ENCODE data around the gene HOXA4.

Gene HOXA4

GRCh38 chr7:27155816-27156507, 25.4 kb upstream of the HOXA4 start:
- Mint-ChIP-seq H3K36me3 (peaks cover 25% of the 10 kb centered on the region), H3K9me3 (no peaks in the 10 kb centered on the region), H3K4me3 (peak overlapping the region; percentile 73), H3K27ac (no peak overlapping the region), H3K4me1 (peaks cover 53% of the 10 kb centered on the region)
- ATAC-seq, result no peak
- DNase-seq (ENCODE audit: low spot score in 2 of 2), result peak in 1 of 2 donors; percentile 66

GRCh38 chr7:27154901-27155815, 24.6 kb upstream of the HOXA4 start:
- Mint-ChIP-seq H3K4me1 (peaks cover 61% of the 10 kb centered on the region), H3K36me3 (peaks cover 25% of the 10 kb centered on the region), H3K9me3 (no peaks in the 10 kb centered on the region), H3K27ac (peak overlapping the region; percentile 45), H3K4me3 (peak overlapping the region; percentile 73)
- DNase-seq (ENCODE audit: low spot score in 2 of 2) (peak in 1 of 2 donors; percentile 52), ATAC-seq (no peak)

GRCh38 chr7:27154369-27154768, 23.8 kb upstream of the HOXA4 start:
- Mint-ChIP-seq H3K9me3 (no peaks in the 10 kb centered on the region), H3K4me1 (peaks cover 56% of the 10 kb centered on the region), H3K36me3 (peaks cover 25% of the 10 kb centered on the region), H3K4me3 (peak overlapping the region; percentile 73), H3K27ac (peak overlapping the region; percentile 45)
- ATAC-seq, result no peak
- no peak for DNase-seq (ENCODE audit: low spot score in 2 of 2)

- H3K27ac Mint-ChIP-seq, result no peak overlapping the region
- no peak for DNase-seq (ENCODE audit: low spot score in 2 of 2)
- peaks cover 25% of the 10 kb centered on the region for H3K36me3 Mint-ChIP-seq
- no peak for ATAC-seq
- peaks cover 56% of the 10 kb centered on the region for H3K4me1 Mint-ChIP-seq
- no peak overlapping the region for H3K4me3 Mint-ChIP-seq
- no peaks in the 10 kb centered on the region for H3K9me3 Mint-ChIP-seq
These were observed 23.0 kb upstream of the HOXA4 start for GRCh38 chr7:27153526-27153925.

- no peak for DNase-seq (ENCODE audit: low spot score in 2 of 2)
- Mint-ChIP-seq H3K9me3 (no peaks in the 10 kb centered on the region), H3K4me3 (no peak overlapping the region), H3K4me1 (peaks cover 54% of the 10 kb centered on the region), H3K36me3 (peaks cover 23% of the 10 kb centered on the region), H3K27ac (no peak overlapping the region)
- no peak for ATAC-seq
These were observed 22.4 kb upstream of the HOXA4 start for GRCh38 chr7:27152816-27153442.

GRCh38 chr7:27151931-27152815, 21.6 kb upstream of the HOXA4 start, which contains the start of gene HOXA3:
Gene HOXA3, minus strand, starts transcription at chr7:27152583. Its CDS starts 41,943 bp downstream, at chr7:27110640.
- no peak for ATAC-seq
- Mint-ChIP-seq H3K36me3 (peaks cover 15% of the 10 kb centered on the region), H3K9me3 (no peaks in the 10 kb centered on the region), H3K4me1 (peaks cover 51% of the 10 kb centered on the region), H3K4me3 (peak within 1 kb of the TSS; percentile 77), H3K27ac (no peak within 1 kb of the TSS)
- peak in 1 of 2 donors; percentile 54 for DNase-seq (ENCODE audit: low spot score in 2 of 2)

GRCh38 chr7:27151341-27151930, 20.9 kb upstream of the HOXA4 start:
- ATAC-seq (no peak), DNase-seq (ENCODE audit: low spot score in 2 of 2) (no peak)
- Mint-ChIP-seq H3K4me3 (peak overlapping the region; percentile 77), H3K27ac (no peak overlapping the region), H3K36me3 (peaks cover 12% of the 10 kb centered on the region), H3K4me1 (peaks cover 51% of the 10 kb centered on the region), H3K9me3 (no peaks in the 10 kb centered on the region)

- Mint-ChIP-seq H3K27ac (no peak overlapping the region), H3K9me3 (no peaks in the 10 kb centered on the region), H3K4me1 (peaks cover 44% of the 10 kb centered on the region), H3K4me3 (peak overlapping the region; percentile 77), H3K36me3 (peaks cover 6% of the 10 kb centered on the region)
- ATAC-seq, result peak; percentile 88
- DNase-seq (ENCODE audit: low spot score in 2 of 2), result peak; percentile 57 to 79
These were observed 20.2 kb upstream of the HOXA4 start for GRCh38 chr7:27150568-27151340.

- peaks cover 5% of the 10 kb centered on the region for H3K36me3 Mint-ChIP-seq
- no peak for DNase-seq (ENCODE audit: low spot score in 2 of 2)
- H3K27ac Mint-ChIP-seq, result no peak overlapping the region
- ATAC-seq, result no peak
- peak overlapping the region; percentile 77 for H3K4me3 Mint-ChIP-seq
- H3K4me1 Mint-ChIP-seq, result peaks cover 37% of the 10 kb centered on the region
- H3K9me3 Mint-ChIP-seq, result no peaks in the 10 kb centered on the region
These were observed 19.4 kb upstream of the HOXA4 start for GRCh38 chr7:27149842-27150567.

- no peak for DNase-seq (ENCODE audit: low spot score in 2 of 2)
These were observed 18.4 kb upstream of the HOXA4 start for GRCh38 chr7:27148756-27149641.

GRCh38 chr7:27148031-27148755, 17.6 kb upstream of the HOXA4 start:
- Mint-ChIP-seq H3K4me3 (peak overlapping the region; percentile 46), H3K9me3 (no peaks in the 10 kb centered on the region), H3K4me1 (peaks cover 27% of the 10 kb centered on the region), H3K36me3 (no peaks in the 10 kb centered on the region), H3K27ac (no peak overlapping the region)
- ATAC-seq (no peak), DNase-seq (ENCODE audit: low spot score in 2 of 2) (no peak)

More at GRCh38 chr7:27148756-27149641, 18.4 kb upstream of the HOXA4 start:
- Mint-ChIP-seq H3K4me1 (peaks cover 27% of the 10 kb centered on the region), H3K4me3 (no peak overlapping the region), H3K36me3 (no peaks in the 10 kb centered on the region), H3K27ac (no peak overlapping the region), H3K9me3 (no peaks in the 10 kb centered on the region)
- no peak for ATAC-seq

All from stimulated activated effector memory CD8-positive, alpha-beta T cell treated with anti-CD3 and anti-CD28 coated beads, Interleukin-12 subunit alpha, Interleukin-12 subunit beta, amount 100 ng/mL, for 72 hours (primary cell).